ENCODE measurements around the gene SSC5D. TPM values are rescaled to one million over a fixed set of nuclear protein-coding genes. Genes with fewer than 3 reads are reported as not detected.
A peak's percentile ranks its signal among the peaks of the same experiment; 100 is the strongest.
"Not testable (repeated sequence)": the region's sequence is repeated elsewhere in the genome, so short reads cannot be mapped to it uniquely, and the experiment has no call there.

Gene SSC5D
- total and polyA plus RNA-seq, 2 experiments from 2014 or later: 10.0 to 12.6 TPM

DNA sequence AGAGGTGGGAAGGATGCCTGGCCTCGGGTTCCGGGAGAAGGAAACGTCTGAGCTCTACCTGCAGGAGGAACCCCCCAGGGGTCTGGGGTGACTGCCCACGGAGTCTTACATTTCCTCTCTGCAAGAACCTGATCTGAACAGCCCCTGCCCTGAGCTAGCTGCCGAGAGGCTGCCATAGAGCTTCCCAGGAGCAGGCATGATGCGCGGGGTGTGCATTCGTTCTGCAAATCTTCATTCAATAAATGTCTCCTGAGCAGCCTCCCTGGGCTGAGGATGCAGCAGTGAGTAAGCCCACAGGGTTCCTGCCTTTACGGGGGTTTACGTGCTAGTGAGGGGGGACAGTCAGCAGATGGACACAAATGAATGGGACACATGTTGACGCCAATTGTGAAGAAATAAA is 43.6 kb upstream of the SSC5D start:
- Histone ChIP-seq H3K36me3 (ENCODE audit: low read depth) (no peaks in the 10 kb centered on the region), H3K9ac (no peak overlapping the region), H3K4me3 (no peak overlapping the region), H3K4me2 (ENCODE audit: unreplicated experiment) (no peak overlapping the region), H3K9me2 (ENCODE audit: insufficient read depth) (no peaks in the 10 kb centered on the region), H3K4me1 (ENCODE audit: insufficient read depth) (no peaks in the 10 kb centered on the region), H3K79me2 (ENCODE audit: insufficient read depth) (no peaks in the 10 kb centered on the region), H3K9me3 (ENCODE audit: low read depth) (no peaks in the 10 kb centered on the region), H3K27ac (no peak overlapping the region), H4K20me1 (ENCODE audit: insufficient read depth) (no peaks in the 10 kb centered on the region), H3F3A (ENCODE audit: insufficient read depth) (no peaks in the 10 kb centered on the region; the same call in 1 of the 2 replicates), H2AFZ (no peak overlapping the region), H3K27me3 (replicated peaks; ENCODE audit: insufficient read depth) (peaks cover 42% of the 10 kb centered on the region)
- in situ Hi-C loops (cut with MboI): no loop called here
- WGBS, 2 experiments (ENCODE audit: low coverage in 1 of 2, low lambda C conversion rate in 2 of 2, missing lambda C conversion rate in 2 of 2): 43 to 51% methylated on average over 11 of the region's 11 CpGs
- TF ChIP-seq EZH2 (IDR thresholded peaks at IDR 0.05; ENCODE audit: insufficient read depth, poor library complexity, severe bottlenecking) (no peak), EZH2phosphoT487 (IDR thresholded peaks at IDR 0.05; ENCODE audit: insufficient read depth, low read depth) (no peak)
- DNase-seq: no peak

DNA sequence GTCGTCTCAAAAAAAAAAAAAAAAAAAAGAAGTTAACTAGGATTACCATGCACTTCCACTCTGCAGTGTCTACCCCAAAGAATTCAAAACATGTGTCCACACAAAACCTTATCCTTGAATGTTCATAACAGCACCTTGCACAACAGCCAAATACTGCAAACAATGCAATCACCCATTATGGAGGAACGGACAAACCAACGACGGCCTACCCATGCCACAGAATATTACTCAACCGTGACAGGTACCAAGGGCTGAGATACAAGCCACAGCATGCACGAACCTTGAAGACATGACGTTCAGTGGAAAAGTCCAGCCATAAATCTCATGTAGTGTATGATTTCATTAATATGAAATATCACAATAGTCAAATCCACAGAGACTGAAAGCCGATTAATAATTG is 42.2 kb upstream of the SSC5D start:
- H3K4me3 ChIP-seq: no peak overlapping the region
- no peaks in the 10 kb centered on the region for H3K4me1 ChIP-seq (ENCODE audit: insufficient read depth)
- TF ChIP-seq EZH2phosphoT487 (IDR thresholded peaks at IDR 0.05; ENCODE audit: insufficient read depth, low read depth): no peak
- TF ChIP-seq EZH2 (IDR thresholded peaks at IDR 0.05; ENCODE audit: insufficient read depth, poor library complexity, severe bottlenecking): no peak
- H3K36me3 ChIP-seq (ENCODE audit: low read depth): no peaks in the 10 kb centered on the region
- 61 to 63% methylated on average over 7 to 8 of the region's 8 CpGs for WGBS, 2 experiments (ENCODE audit: low coverage in 1 of 2, low lambda C conversion rate in 2 of 2, missing lambda C conversion rate in 2 of 2)
- no peak overlapping the region for H3K9ac ChIP-seq
- H3K9me2 ChIP-seq (ENCODE audit: insufficient read depth): no peaks in the 10 kb centered on the region
- no peaks in the 10 kb centered on the region for H3K79me2 ChIP-seq (ENCODE audit: insufficient read depth)
- no peak overlapping the region for H3K27ac ChIP-seq
- no peaks in the 10 kb centered on the region for H3K9me3 ChIP-seq (ENCODE audit: low read depth)
- no peak for DNase-seq
- in situ Hi-C loops (cut with MboI): no loop called here
- H3K27me3 ChIP-seq (replicated peaks; ENCODE audit: insufficient read depth): peaks cover 38% of the 10 kb centered on the region
- H2AFZ ChIP-seq: no peak overlapping the region
- H3F3A ChIP-seq (ENCODE audit: insufficient read depth): no peaks in the 10 kb centered on the region; the same call in 1 of the 2 replicates
- H3K4me2 ChIP-seq (ENCODE audit: unreplicated experiment): no peak overlapping the region
- no peaks in the 10 kb centered on the region for H4K20me1 ChIP-seq (ENCODE audit: insufficient read depth)

DNA sequence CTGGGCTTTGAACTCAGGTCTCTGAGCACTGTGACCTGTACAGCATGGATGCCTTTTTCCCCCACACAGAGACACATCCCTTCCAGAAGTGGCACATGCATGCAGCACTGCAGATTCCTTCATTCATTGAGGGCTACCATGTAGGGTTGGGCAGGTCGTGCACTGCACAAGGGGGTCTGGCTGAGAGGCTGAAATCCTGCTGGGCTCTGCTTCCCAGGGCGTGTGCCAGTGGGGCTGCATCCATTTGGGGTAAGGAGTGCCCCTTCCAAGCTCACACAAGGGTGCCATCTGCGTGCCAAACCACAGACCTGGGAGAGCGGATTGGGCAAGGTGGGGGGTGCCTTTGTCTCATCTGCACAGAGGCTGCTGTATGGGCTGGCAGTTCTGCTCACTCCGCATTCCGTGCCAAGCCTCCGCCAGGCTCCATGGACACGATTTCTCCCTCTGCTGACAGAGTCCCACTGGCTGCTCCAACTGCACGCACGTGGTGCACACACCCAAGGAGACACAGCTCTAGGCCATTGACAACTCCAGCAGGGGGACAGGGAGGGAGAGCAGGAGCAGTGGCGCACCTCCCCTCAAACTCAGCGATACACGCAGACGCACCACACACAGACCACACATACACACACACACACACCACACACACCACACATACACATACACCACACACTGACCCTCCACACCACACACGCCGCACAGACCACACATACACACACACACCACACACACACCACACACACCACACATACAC is 40.6 kb upstream of the SSC5D start:
- no peaks in the 10 kb centered on the region for H3K4me1 ChIP-seq (ENCODE audit: insufficient read depth)
- H3K9me3 ChIP-seq (ENCODE audit: low read depth): no peaks in the 10 kb centered on the region
- H3K27ac ChIP-seq: no peak overlapping the region
- H3K4me2 ChIP-seq (ENCODE audit: unreplicated experiment): no peak overlapping the region
- no peak overlapping the region for H3K9ac ChIP-seq
- H3K9me2 ChIP-seq (ENCODE audit: insufficient read depth): no peaks in the 10 kb centered on the region
- WGBS, 2 experiments (ENCODE audit: low coverage in 1 of 2, low lambda C conversion rate in 2 of 2, missing lambda C conversion rate in 2 of 2): 3 to 5% methylated on average over 13 to 16 of the region's 16 CpGs
- H3K36me3 ChIP-seq (ENCODE audit: low read depth): no peaks in the 10 kb centered on the region
- H3F3A ChIP-seq (ENCODE audit: insufficient read depth): no peaks in the 10 kb centered on the region; the same call in 1 of the 2 replicates
- H2AFZ ChIP-seq: no peak overlapping the region
- no peaks in the 10 kb centered on the region for H3K79me2 ChIP-seq (ENCODE audit: insufficient read depth)
- H3K4me3 ChIP-seq: no peak overlapping the region
- in situ Hi-C loops (cut with MboI): no loop called here
- no peaks in the 10 kb centered on the region for H4K20me1 ChIP-seq (ENCODE audit: insufficient read depth)
- peaks cover 42% of the 10 kb centered on the region for H3K27me3 ChIP-seq (replicated peaks; ENCODE audit: insufficient read depth)
- DNase-seq: peak; percentile 82
- TF ChIP-seq EZH2phosphoT487 (IDR thresholded peaks at IDR 0.05; ENCODE audit: insufficient read depth, low read depth): no peak
- no peak for TF ChIP-seq EZH2 (IDR thresholded peaks at IDR 0.05; ENCODE audit: insufficient read depth, poor library complexity, severe bottlenecking)

DNA sequence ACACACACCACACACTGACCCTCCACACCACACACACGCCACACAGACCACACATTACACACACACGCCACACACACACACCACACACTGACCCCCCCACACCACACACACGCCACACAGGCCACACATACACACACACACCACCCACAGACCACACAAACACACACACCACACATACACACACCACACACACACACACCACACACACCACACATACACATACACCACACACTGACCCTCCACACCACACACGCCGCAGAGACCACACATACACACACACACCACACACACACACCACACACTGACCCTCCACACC is 40.1 kb upstream of the SSC5D start:
- in situ Hi-C loops (cut with MboI); H3F3A ChIP-seq (ENCODE audit: insufficient read depth); H3K79me2 ChIP-seq (ENCODE audit: insufficient read depth); H3K4me1 ChIP-seq (ENCODE audit: insufficient read depth); H3K36me3 ChIP-seq (ENCODE audit: low read depth); H3K27ac ChIP-seq; H3K4me2 ChIP-seq (ENCODE audit: unreplicated experiment); H3K9ac ChIP-seq; DNase-seq; H3K9me3 ChIP-seq (ENCODE audit: low read depth); H2AFZ ChIP-seq; H3K4me3 ChIP-seq; H4K20me1 ChIP-seq (ENCODE audit: insufficient read depth); H3K9me2 ChIP-seq (ENCODE audit: insufficient read depth): not testable (repeated sequence)
- peaks cover 42% of the 10 kb centered on the region for H3K27me3 ChIP-seq (replicated peaks; ENCODE audit: insufficient read depth)
- 66% methylated on average over 5 of the region's 5 CpGs; no CpG with 5 or more reads in 1 of the 2 experiments for WGBS, 2 experiments (ENCODE audit: low coverage in 1 of 2, low lambda C conversion rate in 2 of 2, missing lambda C conversion rate in 2 of 2)

Data from GM23248 (cell line).